GM18502 (cell line): ENCODE measurements around the gene MAP4K1.
"Not testable (repeated sequence)": the region's sequence is repeated elsewhere in the genome, so short reads cannot be mapped to it uniquely, and the experiment has no call there.

Experiments
- ATAC-seq: cut with Tn5 transposase; IDR thresholded peaks from one replicate; pipeline ENCODE4 v1.9.1; 2021; ENCODE audit warnings: mild to moderate bottlenecking; ENCODE audit not compliant: unreplicated experiment, poor library complexity

The MAP4K1 gene

DNA sequence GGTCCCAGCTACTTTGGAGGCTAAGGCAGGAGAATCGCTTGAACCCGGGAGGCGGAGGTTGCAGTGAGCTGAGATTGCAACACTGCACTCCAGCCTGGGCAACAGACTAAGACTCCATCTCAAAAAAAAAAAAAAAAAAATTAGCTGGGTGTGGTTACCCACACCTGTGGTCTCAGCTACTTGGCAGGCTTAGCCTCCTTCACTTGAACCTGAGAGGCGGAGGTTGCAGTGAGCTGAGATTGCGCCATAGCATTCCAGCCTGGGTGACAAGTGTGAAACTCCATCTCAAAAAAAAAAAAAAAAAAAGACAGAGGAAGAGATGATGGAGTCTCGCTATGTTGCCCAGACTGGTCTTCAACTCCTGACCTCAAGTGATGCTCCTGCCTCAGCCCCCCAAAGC is 38.4 kb downstream of the MAP4K1 start:
- not testable (repeated sequence) for ATAC-seq

DNA sequence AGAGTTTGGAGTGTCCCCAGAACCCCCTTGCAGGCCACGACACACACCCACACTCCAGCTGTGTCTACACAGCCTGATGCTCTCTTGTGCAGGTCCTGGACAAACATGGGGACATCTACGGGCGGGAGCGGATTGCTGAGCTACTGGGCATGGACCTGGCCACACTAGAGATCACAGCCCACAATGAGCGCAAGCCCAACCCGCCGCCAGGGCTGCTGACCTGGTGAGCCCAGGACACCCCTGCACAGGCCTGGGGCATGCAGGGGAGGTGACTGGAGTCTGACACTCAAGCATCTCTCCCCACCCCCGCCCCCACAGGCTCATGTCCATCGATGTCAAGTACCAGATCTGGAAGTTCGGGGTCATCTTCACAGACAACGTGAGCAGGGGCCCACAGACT is 39.9 kb downstream of the MAP4K1 start:
- no peak for ATAC-seq

GRCh38 chr19:38571682-38572081 is 46.1 kb downstream of the MAP4K1 start:
- no peak for ATAC-seq

DNA sequence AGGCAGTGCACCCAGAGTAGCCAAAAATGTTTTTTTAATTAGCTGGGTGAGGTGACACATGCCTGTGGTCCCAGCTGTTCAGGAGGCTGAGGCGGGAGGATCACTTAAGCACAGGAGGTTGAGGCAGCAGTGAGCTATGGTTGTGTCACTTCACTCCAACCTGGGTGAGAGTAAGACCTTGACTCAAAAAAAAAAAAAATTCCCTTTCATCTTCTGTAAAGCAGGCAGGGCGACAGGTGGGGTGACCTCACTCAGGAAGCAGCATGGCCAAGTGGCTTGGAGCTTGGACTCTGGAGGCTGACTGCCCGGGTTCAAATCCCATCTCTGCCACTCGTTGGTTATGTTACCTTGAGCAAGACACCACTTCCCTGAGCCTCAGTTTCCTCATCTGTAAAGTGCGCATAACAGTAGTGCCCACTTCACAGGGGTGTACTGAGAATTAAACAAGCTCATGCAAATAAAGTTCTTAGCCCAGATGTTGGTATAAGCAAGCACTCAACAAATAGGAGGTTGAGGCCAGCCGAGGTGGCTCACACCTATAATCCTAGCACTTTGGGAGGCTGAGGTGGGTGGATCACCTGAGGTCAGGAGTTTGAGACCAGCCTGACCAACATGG is 48.3 kb downstream of the MAP4K1 start:
- ATAC-seq = no peak

DNA sequence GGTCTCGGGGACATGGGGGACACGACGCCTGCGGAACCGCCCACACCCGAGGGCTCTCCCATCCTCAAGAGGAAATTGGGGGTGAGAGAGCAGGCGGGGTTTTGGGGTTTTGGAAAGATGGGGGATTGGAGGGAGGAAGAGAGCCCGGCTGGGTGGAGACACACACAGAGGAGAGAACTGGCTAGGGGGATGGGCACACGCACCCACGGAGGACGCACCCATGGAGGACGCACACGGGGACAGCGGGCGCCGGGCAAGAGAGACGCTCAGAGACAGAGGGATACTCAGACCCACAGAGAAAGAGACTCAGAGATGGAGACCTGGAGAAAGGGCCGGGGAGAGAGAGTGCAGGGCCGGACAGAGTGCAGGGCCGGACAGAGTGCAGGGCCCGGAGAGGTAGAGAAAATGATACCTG is 52.1 kb downstream of the MAP4K1 start:
- ATAC-seq = no peak

DNA sequence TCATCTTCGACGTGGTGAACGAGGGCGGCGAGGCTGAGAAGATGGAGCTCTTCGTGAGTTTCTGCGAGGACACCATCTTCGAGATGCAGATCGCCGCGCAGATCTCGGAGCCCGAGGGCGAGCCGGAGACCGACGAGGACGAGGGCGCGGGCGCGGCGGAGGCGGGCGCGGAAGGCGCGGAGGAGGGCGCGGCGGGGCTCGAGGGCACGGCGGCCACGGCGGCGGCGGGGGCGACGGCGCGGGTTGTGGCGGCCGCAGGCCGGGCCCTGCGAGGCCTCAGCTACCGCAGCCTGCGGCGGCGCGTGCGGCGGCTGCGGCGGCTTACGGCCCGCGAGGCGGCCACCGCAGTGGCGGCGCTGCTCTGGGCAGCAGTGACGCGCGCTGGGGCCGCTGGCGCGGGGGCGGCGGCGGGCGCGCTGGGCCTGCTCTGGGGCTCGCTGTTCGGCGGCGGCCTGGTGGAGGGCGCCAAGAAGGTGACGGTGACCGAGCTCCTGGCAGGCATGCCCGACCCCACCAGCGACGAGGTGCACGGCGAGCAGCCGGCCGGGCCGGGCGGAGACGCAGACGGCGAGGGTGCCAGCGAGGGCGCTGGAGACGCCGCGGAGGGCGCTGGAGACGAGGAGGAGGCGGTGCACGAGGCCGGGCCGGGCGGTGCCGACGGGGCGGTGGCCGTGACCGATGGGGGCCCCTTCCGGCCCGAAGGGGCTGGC is 52.6 kb downstream of the MAP4K1 start:
- no peak for ATAC-seq

DNA sequence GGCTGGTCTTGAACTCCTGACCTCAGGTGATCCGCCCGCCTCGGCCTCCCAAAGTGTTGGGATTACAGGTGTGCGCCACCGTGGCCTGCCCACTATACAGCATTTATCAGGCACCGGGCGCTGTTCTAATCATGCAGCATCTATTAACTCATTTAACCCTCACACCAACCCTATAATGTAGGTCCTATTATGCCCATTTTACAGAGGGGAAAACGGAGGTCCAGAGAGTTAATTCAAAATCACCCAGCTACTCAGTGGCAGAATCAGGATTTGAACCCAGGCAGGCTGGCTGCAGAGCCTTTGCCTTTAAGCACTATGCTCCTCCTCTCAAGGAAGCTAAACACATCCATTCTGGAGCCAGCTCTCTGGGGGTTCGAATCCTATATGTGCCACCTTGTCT is 54.3 kb downstream of the MAP4K1 start:
- ATAC-seq = no peak

- no peak for ATAC-seq
Measured at GRCh38 chr19:38562096-38562495, 55.7 kb downstream of the MAP4K1 start.

GRCh38 chr19:38561658-38562057 is 56.1 kb downstream of the MAP4K1 start:
- ATAC-seq = no peak

DNA sequence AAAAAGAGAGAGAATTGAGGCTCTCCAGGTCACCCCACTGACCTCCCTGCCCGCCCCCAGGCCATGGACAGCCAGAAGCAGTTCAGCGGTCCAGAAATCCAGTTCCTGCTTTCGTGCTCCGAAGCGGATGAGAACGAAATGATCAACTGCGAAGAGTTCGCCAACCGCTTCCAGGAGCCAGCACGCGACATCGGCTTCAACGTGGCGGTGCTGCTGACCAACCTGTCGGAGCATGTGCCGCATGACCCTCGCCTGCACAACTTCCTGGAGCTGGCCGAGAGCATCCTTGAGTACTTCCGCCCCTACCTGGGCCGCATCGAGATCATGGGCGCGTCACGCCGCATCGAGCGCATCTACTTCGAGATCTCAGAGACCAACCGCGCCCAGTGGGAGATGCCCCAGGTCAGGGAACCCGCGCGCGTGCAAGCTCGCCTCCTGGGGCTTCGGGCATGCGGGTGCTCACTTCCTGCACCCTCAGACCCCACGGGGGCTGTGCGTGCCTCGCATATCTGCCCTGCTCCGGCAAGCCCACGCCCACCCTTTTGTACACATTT is 56.6 kb downstream of the MAP4K1 start:
- ATAC-seq = no peak

DNA sequence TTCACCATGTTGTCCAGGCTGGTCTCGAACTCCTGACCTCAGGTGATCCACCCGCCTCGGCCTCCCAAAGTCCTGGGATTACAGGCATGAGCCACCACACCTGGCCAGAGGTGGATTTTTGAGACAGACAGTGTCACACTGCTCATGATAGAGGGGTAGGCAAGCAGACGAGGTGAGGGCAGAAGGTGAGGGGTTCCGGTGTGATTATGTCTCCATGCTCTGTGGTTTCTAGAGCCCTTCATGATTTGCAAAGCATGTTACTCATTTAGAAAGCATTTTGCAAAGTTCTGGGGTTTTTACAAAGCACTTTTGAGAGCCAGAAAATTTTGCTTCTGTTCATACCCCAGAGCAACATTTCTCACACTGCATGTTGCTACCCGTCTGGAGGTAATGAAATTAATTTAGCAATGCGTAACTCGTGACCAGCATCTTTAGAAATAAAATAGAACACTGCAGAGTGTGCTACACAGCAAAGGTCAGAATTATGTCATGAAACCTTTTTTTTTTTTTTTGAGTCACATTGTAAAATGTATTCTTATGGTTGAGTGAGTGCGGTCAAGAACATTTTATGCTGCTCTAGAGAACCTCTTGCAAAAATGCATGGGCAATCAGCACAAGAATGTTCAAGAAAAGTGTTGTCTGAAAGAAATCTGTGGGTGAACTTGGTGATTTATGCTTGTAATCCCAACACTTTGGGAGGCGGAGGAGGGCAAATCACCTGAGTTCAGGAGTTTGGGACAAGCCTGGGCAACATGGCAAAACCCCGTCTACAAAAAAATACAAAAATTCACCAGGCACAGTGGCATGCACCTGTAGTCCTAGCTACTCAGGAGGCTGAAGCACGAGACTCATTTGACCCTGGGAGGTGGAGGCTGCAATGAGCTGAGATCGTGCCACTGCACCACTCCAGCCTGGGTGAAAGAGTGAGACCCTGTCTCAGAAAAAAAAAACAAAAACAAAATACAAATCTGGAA is 58.0 kb downstream of the MAP4K1 start:
- ATAC-seq = peak; percentile 77

- ATAC-seq = not testable (repeated sequence)
Measured at GRCh38 chr19:38558933-38559332, 58.8 kb downstream of the MAP4K1 start.

DNA sequence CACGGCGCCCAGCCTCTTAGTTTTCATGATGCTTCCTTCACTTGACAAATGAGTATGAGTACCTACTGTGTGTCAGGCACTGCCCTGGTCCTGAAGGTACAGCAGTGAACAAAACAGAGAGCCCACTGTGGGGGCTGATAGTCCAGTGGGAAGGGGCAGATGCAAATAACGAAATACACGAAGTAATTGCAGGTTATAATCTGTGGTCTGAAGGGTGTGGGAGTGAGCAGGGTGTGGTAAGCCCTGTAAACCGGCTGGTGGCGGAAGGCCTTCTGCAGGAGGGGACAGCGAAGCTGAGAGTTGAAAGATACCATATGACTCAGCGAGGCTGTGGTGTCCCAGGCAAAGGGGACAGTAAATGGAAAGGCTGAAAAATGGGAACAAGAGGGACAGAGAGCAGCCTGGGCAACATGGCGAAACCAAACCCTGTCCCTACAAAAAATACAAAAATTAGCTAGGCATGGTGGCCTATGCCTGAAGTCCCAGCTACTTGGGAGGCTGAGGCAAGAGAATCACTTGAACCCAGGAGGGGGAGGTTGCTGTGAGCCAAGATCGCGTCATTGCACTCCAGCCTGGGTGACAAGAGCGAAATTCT is 60.5 kb downstream of the MAP4K1 start:
- ATAC-seq = peak; percentile 50

DNA sequence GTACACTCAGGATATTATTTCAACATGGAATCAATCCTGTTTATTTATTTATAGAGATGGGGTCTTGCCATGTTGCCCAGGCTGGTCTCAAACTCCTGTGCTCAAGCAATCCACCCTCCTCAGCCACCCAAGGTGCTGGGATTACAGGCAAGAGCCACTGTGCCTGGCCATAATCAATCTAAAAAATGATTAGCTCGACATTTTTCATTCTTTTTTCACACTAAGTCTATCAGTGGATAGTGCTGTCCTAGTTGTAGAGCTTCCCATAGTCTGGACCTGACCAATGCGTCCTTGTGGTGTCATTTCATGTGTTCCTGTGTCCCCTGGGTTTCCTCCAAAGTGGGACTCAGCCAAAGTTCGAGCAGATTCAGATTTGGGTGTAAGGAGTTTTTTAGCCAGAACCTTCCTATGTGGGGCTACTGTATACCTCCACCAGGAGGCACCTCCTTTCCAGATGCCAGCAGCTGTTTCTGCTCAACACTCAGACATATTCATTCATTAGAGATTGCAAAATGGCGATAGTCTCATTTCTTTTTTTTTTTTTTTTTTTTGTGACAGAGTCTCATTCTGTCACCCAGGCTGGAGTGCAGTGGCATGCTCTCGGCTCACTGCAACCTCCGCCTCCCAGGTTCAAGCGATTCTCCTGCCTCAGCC is 61.1 kb downstream of the MAP4K1 start:
- no peak for ATAC-seq

GRCh38 chr19:38555200-38555599 is 62.6 kb downstream of the MAP4K1 start:
- no peak for ATAC-seq

GRCh38 chr19:38554676-38555141 is 63.0 kb downstream of the MAP4K1 start:
- ATAC-seq = no peak

GRCh38 chr19:38553239-38553638 is 64.5 kb downstream of the MAP4K1 start:
- ATAC-seq = not testable (repeated sequence)

DNA sequence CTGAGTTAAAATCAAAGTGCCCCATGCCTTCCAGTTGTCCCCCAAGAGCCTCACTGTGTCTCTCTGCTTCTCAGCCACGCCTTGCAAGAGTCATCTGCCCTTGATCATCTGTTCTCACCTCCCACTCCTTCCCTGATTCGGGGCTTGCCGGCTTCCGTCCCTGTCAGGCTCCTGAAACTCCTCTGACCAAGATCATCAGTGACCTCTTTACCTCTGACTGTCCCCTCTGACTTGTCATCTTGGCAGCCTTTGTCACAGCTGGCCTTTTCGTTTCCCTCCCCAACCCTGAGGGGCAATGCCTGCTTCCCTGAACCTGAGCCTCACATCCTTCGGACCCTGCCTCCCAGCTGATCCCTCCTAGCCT is 66.3 kb downstream of the MAP4K1 start:
- ATAC-seq = no peak

DNA sequence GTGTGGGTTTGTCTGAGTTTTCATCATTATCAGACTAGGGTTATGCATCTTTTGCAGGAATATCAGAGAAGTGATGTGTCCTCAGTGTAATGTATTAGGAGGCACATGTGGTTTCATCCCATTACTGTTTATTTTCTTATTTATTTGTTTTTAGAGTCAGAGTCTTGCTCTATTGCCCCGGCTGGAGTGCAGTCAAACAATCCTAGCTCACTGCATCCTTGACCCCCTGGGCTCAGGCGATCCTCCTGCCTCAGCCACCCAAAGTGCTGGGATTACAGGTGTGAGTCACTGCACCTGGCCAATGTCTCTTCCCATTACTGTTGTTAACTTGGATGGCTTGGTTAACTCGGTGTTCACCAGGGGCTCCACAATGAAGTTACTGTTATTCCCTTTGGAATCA is 67.4 kb downstream of the MAP4K1 start:
- ATAC-seq = no peak

DNA sequence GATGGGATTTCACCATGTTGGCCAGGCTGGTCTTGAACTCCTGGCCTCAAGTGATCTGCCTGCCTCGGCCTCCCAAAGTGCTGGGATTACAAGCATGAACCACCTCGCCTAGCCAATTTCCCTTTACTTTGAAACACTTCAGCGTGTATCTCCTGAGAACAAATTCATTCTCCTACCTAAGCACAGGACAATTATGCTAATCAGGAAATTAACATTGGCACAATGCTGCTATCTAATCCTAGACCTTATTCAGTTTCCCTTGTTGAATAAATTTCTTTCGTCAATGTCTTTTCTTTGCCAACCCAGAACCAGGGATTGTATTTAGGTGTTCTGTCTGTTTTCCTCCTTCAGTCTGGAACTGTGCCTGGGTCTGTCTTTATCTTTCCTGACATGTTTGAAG is 67.8 kb downstream of the MAP4K1 start:
- ATAC-seq = no peak
